ENCODE measurements around the gene MRGPRE. TPM values are rescaled to one million over a fixed set of nuclear protein-coding genes. Genes with fewer than 3 reads are reported as not detected.

Gene MRGPRE
- total RNA-seq, 1 donor from 2014 or later, result 0.48 TPM

DNA sequence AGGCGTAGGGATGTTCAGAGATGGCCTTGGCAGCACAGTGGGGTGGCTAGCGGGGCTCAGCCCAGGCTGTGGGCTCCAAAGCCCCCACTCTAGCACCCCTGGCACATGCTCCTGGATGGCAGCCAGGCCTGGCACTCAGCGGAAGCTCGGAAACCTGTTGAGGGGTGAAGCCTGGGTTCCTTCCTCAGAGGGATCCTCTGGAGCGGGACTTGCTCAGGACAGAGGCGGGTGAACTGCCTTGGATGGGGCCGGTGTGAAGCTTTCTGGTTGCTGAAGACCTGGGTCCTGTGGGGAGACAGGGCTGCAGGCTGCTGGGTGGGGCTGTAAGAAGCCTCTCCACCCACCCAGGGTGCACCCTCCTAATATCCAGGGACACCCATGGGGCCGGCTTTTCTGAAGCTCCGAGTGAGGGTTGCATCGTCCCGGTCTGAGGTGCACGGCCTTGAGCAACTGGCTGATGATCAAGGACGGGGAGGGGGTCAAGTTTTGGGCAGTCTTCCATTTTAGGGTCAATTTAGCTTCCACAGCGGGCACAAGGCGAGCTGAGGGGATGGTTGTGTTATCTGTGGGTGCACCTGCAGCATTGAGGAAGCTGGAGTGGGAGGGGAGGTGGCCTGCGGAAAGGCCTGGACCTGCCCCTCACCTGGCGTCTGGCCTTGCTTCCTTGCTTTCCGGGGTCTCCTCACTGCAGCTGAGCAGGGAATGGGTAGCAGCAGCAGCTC lies 5.2 kb downstream of the MRGPRE start:
- no peak for DNase-seq (ENCODE audit: low spot score)

DNA sequence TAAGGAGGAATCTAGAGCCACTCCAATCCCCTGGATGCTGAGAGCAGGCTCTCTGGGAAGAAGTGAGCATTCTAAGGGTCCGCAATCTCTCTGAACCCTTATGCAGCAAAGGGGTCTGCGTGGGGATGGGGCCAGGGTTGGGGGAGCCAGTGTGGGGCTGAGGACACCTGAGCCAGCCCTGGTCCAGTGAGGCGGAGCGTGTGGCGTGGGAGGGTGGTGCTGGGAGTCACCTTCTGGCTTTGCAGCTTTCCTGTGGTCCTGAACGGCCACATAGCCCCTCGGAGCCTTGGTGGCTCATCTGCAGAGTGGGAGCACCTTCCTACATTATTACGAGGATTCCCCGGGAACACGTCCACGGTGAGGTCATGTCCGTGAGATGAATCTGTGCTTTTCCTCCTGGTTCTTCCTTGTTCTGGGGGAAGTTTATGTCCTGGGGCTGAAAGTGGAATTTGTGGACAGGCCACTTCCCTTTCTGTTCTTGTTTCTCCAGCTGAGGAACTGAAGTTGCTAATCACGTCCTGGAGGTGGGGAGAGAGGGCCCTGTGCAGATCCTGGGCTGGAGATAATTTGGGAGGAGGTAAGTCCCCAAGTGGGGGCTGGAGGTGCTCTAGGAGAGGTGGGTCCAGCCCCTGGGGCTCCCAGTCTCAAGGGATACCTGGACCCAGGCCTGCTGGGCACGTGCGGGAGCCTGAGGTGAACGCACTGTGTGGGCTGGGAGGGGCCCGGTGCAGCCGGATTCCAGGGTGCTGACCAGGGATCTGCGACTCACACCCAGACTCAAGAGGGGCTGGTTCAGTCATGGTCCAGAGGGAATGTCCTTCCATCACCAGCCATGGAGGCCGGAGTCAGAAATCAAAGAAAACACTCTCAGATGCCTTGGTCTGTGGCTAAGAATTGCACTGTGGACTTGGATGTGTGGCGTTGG lies 6.1 kb downstream of the MRGPRE start:
- DNase-seq (ENCODE audit: low spot score), result no peak

DNA sequence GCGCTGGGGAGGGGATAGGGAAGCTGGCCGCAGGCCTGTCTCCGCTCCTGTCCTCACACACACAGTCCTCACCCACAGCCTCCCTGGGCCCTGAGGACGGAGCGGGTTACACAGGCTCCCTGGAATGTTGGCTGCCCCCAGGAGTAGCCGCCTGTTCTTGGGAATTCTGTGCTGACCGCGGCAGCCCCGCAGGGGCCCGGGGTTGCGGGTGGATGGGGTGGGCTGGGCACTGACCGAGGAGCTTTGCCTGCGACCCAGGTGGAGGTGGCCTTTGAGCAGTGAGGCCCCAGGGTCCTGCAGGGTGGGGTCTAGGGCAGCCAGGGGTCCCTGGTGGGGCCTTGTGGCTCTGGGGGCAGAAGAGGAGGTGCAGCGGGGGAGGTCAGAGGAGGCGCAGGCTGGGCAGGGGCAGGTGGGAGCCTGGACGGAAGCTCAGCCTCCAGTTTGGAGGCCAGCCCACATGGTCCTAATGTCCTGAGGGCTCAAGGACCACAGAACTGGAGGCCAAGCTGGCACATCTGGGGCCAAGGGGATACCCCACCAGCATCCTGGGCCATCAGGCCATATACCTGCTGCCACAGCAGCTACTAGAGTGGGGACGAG lies 7.0 kb downstream of the MRGPRE start:
- DNase-seq (ENCODE audit: low spot score), result no peak

DNA sequence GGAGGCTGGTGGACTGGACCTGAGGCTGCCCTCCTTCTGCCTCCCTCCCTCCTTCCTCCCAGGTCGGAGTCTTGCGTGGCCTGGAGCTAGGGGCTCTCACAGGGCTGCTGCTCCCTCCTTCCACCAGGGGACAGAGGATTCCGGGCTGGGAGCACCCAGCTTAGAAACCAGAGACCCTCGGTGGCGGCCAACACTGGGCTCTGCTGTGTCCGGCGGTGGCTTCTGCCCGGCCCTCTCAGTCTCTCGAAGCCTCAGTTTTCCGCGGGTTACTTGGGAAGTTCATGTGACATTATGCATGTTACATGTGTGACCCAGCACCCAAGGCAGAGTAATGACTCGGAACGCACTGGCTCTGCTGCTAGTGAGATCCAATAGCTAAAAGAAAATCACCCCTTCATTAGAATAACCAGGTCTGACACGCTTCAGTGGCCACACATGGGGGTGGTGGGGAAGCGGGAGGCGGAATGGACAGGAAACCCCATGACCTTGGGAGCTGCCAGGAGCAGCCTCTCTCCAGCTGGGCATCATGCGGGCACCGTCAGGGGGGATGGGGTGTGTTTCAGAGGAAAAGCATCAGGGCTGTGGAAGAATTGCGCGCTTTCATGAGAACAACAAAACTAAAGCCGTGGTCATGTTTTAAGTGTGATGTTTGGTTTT lies 7.7 kb downstream of the MRGPRE start:
- no peak for DNase-seq (ENCODE audit: low spot score)

DNA sequence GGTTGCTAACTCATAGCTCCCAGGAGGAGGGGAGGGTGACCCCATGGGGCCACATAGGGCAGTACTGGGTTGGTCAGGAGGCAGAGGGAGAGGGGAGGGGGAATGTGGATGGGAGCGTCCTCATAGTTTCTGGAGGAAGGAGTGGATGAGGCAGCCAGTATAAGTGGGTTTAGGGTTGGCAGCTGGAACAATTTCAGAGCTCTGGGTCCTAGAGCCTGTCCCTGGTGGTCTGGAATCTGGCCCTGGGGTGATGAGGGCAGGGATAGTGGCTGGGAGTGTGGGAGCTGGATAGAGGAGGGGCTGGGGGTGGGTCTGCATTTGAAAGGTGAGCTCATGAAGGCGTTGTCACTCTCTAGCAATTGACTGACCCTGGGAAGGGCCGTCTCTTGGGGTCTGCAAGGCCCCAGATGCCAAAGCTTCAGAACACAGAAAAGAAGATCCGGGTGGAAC lies 8.3 kb downstream of the MRGPRE start:
- DNase-seq (ENCODE audit: low spot score), result peak; percentile 2

GRCh38 chr11:3222941-3223915 lies 9.0 kb downstream of the MRGPRE start:
- no peak for DNase-seq (ENCODE audit: low spot score)

- no peak for DNase-seq (ENCODE audit: low spot score)
Measured at GRCh38 chr11:3222003-3222855, 10.0 kb downstream of the MRGPRE start.

DNA sequence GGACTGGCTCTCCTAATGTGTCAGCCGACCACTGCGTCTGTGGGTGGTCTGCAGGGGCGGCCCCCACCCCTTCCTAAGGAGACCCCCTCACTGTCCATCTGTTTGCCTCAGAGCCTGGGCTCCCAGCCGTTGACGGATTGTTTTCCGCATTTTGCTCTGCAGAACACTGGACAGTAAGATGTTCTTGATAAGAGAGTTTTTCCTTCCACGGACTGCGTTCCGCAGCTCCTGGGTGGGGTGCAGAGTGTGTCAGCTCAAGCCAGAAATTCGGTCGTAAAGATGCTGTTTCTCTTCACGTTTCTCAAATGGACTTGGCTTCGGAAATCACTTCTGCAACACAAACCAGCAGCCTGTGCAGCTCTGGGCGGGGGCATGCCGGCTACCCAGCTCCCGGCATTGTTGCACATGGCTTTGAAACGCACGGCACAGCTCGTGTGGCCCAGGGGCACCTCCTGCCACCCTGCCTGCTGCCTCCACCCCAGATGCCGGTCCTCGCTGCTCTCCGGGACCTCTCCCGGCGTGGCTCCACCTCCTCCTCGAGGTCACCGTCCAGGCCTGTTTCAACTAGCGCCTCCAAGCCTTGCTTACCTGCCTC lies 10.7 kb downstream of the MRGPRE start:
- peak; percentile 43 for DNase-seq (ENCODE audit: low spot score)

GRCh38 chr11:3220521-3221407 lies 11.5 kb downstream of the MRGPRE start:
- no peak for DNase-seq (ENCODE audit: low spot score)

GRCh38 chr11:3220101-3220500 lies 12.1 kb downstream of the MRGPRE start:
- no peak for DNase-seq (ENCODE audit: low spot score)

DNA sequence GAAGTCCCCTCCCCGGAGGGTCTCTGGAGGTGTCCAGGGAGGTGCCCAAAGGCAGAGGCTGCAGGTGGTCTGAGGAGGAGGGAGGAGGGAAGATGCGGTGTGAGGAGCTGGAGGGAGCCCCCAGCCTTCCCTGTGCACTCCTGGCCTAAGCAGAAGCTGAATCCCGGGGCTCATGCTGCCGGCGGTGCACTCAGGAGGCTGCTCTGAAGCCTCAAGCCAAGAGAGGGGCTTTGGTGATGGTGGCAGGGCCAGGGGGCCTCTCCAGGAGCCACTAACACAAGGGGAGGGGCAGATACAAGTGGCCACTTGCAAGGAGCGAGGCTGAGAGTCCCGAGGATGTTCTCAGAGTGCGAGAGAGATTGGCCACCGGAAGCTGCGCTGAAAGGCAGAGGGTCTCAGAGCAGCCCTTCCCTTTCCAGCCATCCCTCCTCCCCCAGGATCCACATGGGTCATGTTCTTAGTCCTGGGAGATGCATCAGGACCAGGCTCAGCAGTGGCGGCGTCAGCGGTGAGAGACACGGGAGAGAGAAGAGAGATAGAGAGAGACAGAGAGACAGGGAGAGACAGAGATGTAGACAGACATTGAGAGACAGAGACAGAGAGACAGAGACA lies 12.8 kb downstream of the MRGPRE start:
- DNase-seq (ENCODE audit: low spot score), result no peak

GRCh38 chr11:3218483-3219280 lies 13.5 kb downstream of the MRGPRE start, which contains the start of gene MRGPRG:
MRGPRG (minus strand) TSS chr11:3218813; CDS start chr11:3218813, 0 bp downstream.
- DNase-seq (ENCODE audit: low spot score), result no peak

- no peak for DNase-seq (ENCODE audit: low spot score)
Measured at GRCh38 chr11:3217818-3218482, 14.3 kb downstream of the MRGPRE start.

DNA sequence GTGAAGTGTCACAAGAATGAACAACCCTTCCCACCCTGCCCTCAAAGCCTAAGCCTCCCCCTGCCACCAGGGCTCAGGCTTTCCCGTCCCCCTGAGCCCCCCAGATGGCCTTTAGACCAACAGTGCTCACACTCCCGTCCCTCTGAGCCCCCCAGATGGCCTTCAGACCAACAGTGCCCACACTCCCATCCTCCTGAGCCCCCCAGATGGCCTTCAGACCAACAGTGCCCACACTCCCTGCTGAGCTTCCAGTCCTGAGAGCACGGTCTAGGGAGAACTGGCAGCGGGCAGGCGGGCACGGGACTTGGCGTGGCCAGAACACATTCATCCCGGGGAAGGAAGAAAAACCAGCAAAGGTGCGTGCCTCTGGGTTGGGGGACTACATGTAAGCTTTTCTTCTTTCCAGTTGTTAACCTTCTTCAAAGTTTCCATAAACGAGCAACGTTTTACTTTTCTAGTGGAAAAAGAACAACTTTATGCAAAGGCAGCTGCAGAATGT lies 16.1 kb downstream of the MRGPRE start:
- DNase-seq (ENCODE audit: low spot score), result no peak

- DNase-seq (ENCODE audit: low spot score), result no peak
Measured at GRCh38 chr11:3215346-3216026, 16.7 kb downstream of the MRGPRE start.

DNA sequence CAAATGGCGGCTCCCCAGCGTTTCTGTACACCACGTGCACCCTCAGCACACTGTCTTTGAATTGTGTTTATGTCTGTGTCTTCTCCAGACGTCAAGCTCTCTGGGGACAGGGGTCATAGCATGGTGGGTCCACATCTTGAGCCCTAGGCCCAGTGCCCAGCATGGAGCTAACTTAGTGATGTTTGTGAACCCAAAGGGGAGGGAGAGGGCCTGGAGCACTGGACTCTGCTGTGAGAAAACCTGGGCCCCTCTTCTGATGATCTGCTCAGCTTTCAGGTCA lies 17.9 kb downstream of the MRGPRE start:
- DNase-seq (ENCODE audit: low spot score), result no peak
